ENCODE data around the gene SCN5A. TPM values are rescaled to one million over a fixed set of nuclear protein-coding genes. Genes with fewer than 3 reads are reported as not detected.

Gene SCN5A
- total and polyA plus RNA-seq, 2 experiments from 2014 or later: 10.2 to 10.6 TPM

- Histone ChIP-seq H3K79me2 (replicated peaks; ENCODE audit: insufficient read depth) (no peaks in the 10 kb centered on the region), H3K4me3 (no peak overlapping the region), H3K4me2 (no peak overlapping the region), H3K27ac (ENCODE audit: low read depth) (no peak overlapping the region), H3K36me3 (ENCODE audit: insufficient read depth) (no peaks in the 10 kb centered on the region), H3K9me2 (ENCODE audit: insufficient read depth) (no peaks in the 10 kb centered on the region), H4K20me1 (replicated peaks; ENCODE audit: insufficient read depth) (no peaks in the 10 kb centered on the region), H3K4me1 (ENCODE audit: insufficient read depth) (no peaks in the 10 kb centered on the region), H3K27me3 (ENCODE audit: insufficient read depth) (no peaks in the 10 kb centered on the region), H3F3A (replicated peaks; ENCODE audit: low read depth) (no peaks in the 10 kb centered on the region), H2AFZ (no peak overlapping the region)
- Mint-ChIP-seq H3K27ac (no peak overlapping the region), H3K9me3 (no peaks in the 10 kb centered on the region), H3K4me1 (no peaks in the 10 kb centered on the region; the same call in 2 of the 3 replicates), H3K27me3 (ENCODE audit: insufficient read depth, low read depth, poor library complexity) (peaks cover 5% of the 10 kb centered on the region), H3K4me3 (no peak overlapping the region), H3K36me3 (ENCODE audit: low read depth) (peaks cover 3% of the 10 kb centered on the region; the same call in 2 of the 3 replicates)
- TF ChIP-seq EZH2phosphoT487 (IDR thresholded peaks at IDR 0.05; ENCODE audit: unreplicated experiment): no peak
- no peak for TF ChIP-seq CREB1 (CRISPR knock-in tag; IDR thresholded peaks at IDR 0.05; ENCODE audit: low read depth)
- TF ChIP-seq ZNF114 (CRISPR knock-in tag; IDR thresholded peaks at IDR 0.05): no peak
- TF ChIP-seq ETS1 (IDR thresholded peaks at IDR 0.05): no peak
- no peak for TF ChIP-seq CTCF (conservative IDR thresholded peaks at IDR 0.05; ENCODE audit: low read depth in 2 of 2)
- TF ChIP-seq REST (IDR thresholded peaks at IDR 0.05; ENCODE audit: unreplicated experiment): no peak
- no peak for TF ChIP-seq JUNB (IDR thresholded peaks at IDR 0.05; ENCODE audit: unreplicated experiment)
- no peak for TF ChIP-seq ZNF331 (CRISPR knock-in tag; IDR thresholded peaks at IDR 0.05; ENCODE audit: low read depth)
- no peak for TF ChIP-seq STAT1 (IDR thresholded peaks at IDR 0.05; ENCODE audit: unreplicated experiment)
- TF ChIP-seq ZNF462 (CRISPR knock-in tag; IDR thresholded peaks at IDR 0.05): no peak
- TF ChIP-seq NANOG (IDR thresholded peaks at IDR 0.05; ENCODE audit: borderline replicate concordance): no peak
- no peak for TF ChIP-seq POLR2AphosphoS5 (IDR thresholded peaks at IDR 0.05; ENCODE audit: low read depth)
- TF ChIP-seq EZH2 (IDR thresholded peaks at IDR 0.05; ENCODE audit: low read depth, unreplicated experiment): no peak
- ATAC-seq (no peak), DNase-seq (ENCODE audit: low spot score) (no peak)
Observed at GRCh38 chr3:38610934-38611333, 38.6 kb downstream of the SCN5A start.
